Measurements from ENCODE around the gene ARL3.

- TF ChIP-seq CTCF (IDR thresholded peaks at IDR 0.05; ENCODE audit: insufficient read depth, low read depth, low read length) (no peak), EZH2 (IDR thresholded peaks at IDR 0.05; ENCODE audit: insufficient read depth, low read length) (no peak)
Observed at GRCh38 chr10:102676534-102677315, 37.5 kb downstream of the ARL3 start.

Measured in astrocyte (in vitro differentiated cells and primary cell).